SU-DHL-6 (cell line): Measurements from ENCODE around the gene CCDC152.

Experiments
- H2AFZ ChIP-seq: fragments of 200-600 bp; sonication (generic); 2 replicates; pipeline ENCODE4 v1.6.1; 2014; ENCODE audit warnings: low read depth, mild to moderate bottlenecking, moderate library complexity, mixed read lengths, antibody characterized with exemption, low read length; ENCODE audit not compliant: severe bottlenecking
- H3F3A ChIP-seq: fragments of 200-600 bp; shearing (Covaris generic); 2 replicates; pipeline ENCODE4 v1.6.0; 2016; ENCODE audit warnings: antibody characterized with exemption, mild to moderate bottlenecking; ENCODE audit not compliant: insufficient read depth
- H3K27ac ChIP-seq: fragments of 200-600 bp; sonication (generic); 2 replicates; pipeline ENCODE4 v1.5.1; 2016; ENCODE audit warnings: low read depth, mild to moderate bottlenecking, low read length, moderate library complexity, mixed read lengths
- H3K27me3 ChIP-seq: fragments of 200-600 bp; sonication (generic), shearing (Covaris generic); 2 replicates; pipeline ENCODE4 v1.6.0; 2014; ENCODE audit warnings: mild to moderate bottlenecking, low read length
- H3K36me3 ChIP-seq: fragments of 200-600 bp; sonication (generic); 2 replicates; pipeline ENCODE4 v1.6.1; 2014; ENCODE audit warnings: mild to moderate bottlenecking, low read length, mixed read lengths
- H3K4me2 ChIP-seq: fragments of 300-600, 200-600 bp; shearing (Covaris generic), sonication (generic); 2 replicates; pipeline ENCODE4 v1.6.0; 2014; ENCODE audit warnings: low read length, low read depth, mild to moderate bottlenecking; ENCODE audit not compliant: poor library complexity, severe bottlenecking
- H3K4me3 ChIP-seq: fragments of 200-600 bp; sonication (generic); 2 replicates; pipeline ENCODE4 v1.5.1; 2014; ENCODE audit warnings: antibody characterized with exemption, low read length, mild to moderate bottlenecking, mixed read lengths; ENCODE audit not compliant: insufficient read depth, poor library complexity, severe bottlenecking
- H3K79me2 ChIP-seq: fragments of 200-600 bp; sonication (generic); 2 replicates; pipeline ENCODE4 v1.6.1; 2014; ENCODE audit warnings: mild to moderate bottlenecking, low read length, moderate library complexity; ENCODE audit not compliant: insufficient read depth
- H3K9ac ChIP-seq: fragments of 200-600 bp; sonication (generic); 2 replicates; pipeline ENCODE4 v1.7.0; 2014; ENCODE audit warnings: mild to moderate bottlenecking, low read length
- H3K9me2 ChIP-seq: fragments of 200-600 bp; sonication (generic); replicated peaks from 2 replicates; pipeline ENCODE4 v1.6.1; 2014; ENCODE audit warnings: low read length; ENCODE audit not compliant: insufficient read depth
- H3K9me3 ChIP-seq: fragments of 200-600 bp; sonication (generic); 2 replicates; pipeline ENCODE4 v1.6.1; 2014; ENCODE audit warnings: low read length, mixed read lengths; ENCODE audit not compliant: insufficient read depth
- H4K20me1 ChIP-seq: fragments of 200-600 bp; sonication (generic); 2 replicates; pipeline ENCODE4 v1.6.1; 2014; ENCODE audit warnings: low read depth, mild to moderate bottlenecking, antibody characterized with exemption, low read length, moderate library complexity, mixed read lengths
- EZH2phosphoT487 ChIP-seq: fragments of 200-600 bp; sonication (generic), shearing (Covaris generic); conservative IDR thresholded peaks from 2 replicates; pipeline ENCODE4 v1.6.1; 2018; ENCODE audit warnings: mild to moderate bottlenecking, antibody characterized with exemption, low read length, moderate library complexity, mixed read lengths
- TF ChIP-seq, protein P1 (sequence below): fragments of 200-600 bp; sonication (generic); IDR thresholded peaks from one replicate; pipeline ENCODE4 v1.5.1; 2017; ENCODE audit warnings: antibody characterized with exemption, mild to moderate bottlenecking, low read length, moderate library complexity; ENCODE audit not compliant: insufficient read depth, poor library complexity, severe bottlenecking

Gene CCDC152

DNA sequence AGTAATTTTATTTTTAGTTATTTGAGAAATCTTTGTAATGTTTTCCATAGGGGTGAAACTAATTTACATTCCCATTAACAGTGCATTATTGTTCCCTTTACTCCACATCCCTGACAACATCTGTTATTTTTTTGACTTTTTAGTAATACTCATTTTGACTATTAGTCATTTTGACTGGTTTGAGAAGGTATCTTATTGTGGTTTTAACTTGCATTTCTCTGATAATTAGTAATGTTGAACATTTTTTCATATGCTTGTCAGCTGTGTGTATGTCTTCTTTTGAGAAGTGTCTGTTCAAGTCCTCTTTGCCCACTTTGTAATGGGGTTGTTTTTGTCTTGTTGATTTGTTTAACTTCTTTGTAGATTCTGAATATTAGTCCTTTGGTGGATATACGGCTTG is 27.5 kb downstream of the CCDC152 start:
- Histone ChIP-seq H2AFZ (no peak overlapping the region), H3K79me2 (no peaks in the 10 kb centered on the region), H3K36me3 (no peaks in the 10 kb centered on the region), H3K4me3 (no peak overlapping the region), H3K27me3 (no peaks in the 10 kb centered on the region), H3F3A (no peaks in the 10 kb centered on the region), H4K20me1 (no peaks in the 10 kb centered on the region), H3K9me3 (no peaks in the 10 kb centered on the region), H3K9ac (no peak overlapping the region), H3K4me2 (no peak overlapping the region), H3K27ac (no peak overlapping the region), H3K9me2 (no peaks in the 10 kb centered on the region)
- TF ChIP-seq EZH2phosphoT487: no peak
- TF ChIP-seq, protein P1, sequence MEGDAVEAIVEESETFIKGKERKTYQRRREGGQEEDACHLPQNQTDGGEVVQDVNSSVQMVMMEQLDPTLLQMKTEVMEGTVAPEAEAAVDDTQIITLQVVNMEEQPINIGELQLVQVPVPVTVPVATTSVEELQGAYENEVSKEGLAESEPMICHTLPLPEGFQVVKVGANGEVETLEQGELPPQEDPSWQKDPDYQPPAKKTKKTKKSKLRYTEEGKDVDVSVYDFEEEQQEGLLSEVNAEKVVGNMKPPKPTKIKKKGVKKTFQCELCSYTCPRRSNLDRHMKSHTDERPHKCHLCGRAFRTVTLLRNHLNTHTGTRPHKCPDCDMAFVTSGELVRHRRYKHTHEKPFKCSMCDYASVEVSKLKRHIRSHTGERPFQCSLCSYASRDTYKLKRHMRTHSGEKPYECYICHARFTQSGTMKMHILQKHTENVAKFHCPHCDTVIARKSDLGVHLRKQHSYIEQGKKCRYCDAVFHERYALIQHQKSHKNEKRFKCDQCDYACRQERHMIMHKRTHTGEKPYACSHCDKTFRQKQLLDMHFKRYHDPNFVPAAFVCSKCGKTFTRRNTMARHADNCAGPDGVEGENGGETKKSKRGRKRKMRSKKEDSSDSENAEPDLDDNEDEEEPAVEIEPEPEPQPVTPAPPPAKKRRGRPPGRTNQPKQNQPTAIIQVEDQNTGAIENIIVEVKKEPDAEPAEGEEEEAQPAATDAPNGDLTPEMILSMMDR: no peak

DNA sequence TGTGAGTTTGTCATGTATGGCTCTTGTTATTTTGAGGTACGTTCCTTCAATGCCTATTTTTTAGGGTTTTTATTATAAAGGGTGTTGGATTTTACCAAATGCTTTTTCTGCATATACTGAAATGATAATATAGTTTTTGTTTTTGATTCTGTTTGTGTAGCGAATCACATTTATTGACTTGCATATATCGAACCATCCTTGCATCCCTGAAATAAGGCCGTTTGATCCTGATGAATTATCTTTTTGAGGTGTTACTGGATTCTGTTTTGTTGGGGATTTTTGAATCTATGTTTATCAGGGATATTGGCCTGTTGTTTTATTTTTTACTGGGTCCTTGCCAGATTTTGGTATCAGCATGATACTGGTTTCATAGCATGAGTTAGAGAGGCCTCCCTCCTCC is 29.1 kb downstream of the CCDC152 start:
- Histone ChIP-seq H3K4me3 (no peak overlapping the region), H3K79me2 (no peaks in the 10 kb centered on the region), H3K9ac (no peak overlapping the region)

DNA sequence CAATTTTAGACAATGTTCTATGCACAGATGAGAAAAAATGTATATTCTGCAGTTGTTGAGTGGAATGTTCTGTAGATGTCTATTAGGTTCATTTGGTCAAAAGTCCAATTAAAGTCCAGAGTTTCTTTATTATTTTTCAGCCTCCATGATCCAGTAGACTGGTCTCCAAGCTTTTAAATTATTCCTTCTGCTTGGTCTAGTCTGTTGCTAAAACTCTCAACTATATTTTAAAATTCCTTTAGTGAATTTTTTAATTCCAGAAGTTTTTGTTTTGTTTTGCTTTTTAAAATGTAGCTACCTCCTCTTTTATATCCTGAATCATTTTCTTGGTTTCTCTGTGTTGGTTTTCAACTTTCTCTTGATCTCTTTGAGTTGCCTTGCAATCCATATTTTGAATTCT is 30.5 kb downstream of the CCDC152 start:
- Histone ChIP-seq H3K79me2 (no peaks in the 10 kb centered on the region), H3F3A (no peaks in the 10 kb centered on the region), H3K27ac (no peak overlapping the region), H3K4me2 (no peak overlapping the region), H3K9me2 (no peaks in the 10 kb centered on the region), H3K9ac (no peak overlapping the region), H3K36me3 (no peaks in the 10 kb centered on the region), H4K20me1 (no peaks in the 10 kb centered on the region), H3K9me3 (no peaks in the 10 kb centered on the region), H2AFZ (no peak overlapping the region), H3K27me3 (no peaks in the 10 kb centered on the region), H3K4me3 (no peak overlapping the region)
- TF ChIP-seq, protein P1: no peak
- TF ChIP-seq EZH2phosphoT487: no peak

More for the DNA sequence above, 29.1 kb downstream of the CCDC152 start:
- H3K9me3 ChIP-seq: no peaks in the 10 kb centered on the region
- no peaks in the 10 kb centered on the region for H3K36me3 ChIP-seq
- H3K27me3 ChIP-seq: no peaks in the 10 kb centered on the region
- no peak overlapping the region for H3K27ac ChIP-seq
- H3F3A ChIP-seq: no peaks in the 10 kb centered on the region
- no peak overlapping the region for H3K4me2 ChIP-seq
- no peaks in the 10 kb centered on the region for H3K9me2 ChIP-seq
- no peak overlapping the region for H2AFZ ChIP-seq
- H4K20me1 ChIP-seq: no peaks in the 10 kb centered on the region
- TF ChIP-seq, protein P1: no peak
- TF ChIP-seq EZH2phosphoT487: no peak
